ENCODE data around the gene NPEPL1. TPM values are rescaled to one million over a fixed set of nuclear protein-coding genes. Genes with fewer than 3 reads are reported as not detected.

The NPEPL1 gene
- total RNA-seq, 4 donors from 2014 or later, result 24.9 to 49.8 (median 27.9) TPM

DNA sequence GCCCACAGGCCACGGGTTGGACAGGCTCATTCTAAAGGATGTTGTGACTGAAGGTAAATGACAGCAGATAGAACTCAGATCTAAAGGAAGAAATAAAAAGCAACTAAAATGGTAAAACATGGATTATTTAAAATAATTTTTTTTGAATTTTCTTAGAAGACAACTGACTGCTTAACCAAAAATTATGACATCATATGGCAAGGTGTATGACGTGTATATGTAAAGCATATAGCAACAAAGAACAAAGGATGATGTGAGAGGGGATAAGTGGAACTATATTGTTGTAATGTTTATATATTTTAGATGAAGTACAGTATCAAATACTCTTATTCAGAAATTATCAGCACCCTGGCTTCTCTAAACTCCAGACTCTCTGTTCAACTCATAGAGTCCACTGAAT lies 38.6 kb downstream of the NPEPL1 start:
- TF ChIP-seq, protein P1, sequence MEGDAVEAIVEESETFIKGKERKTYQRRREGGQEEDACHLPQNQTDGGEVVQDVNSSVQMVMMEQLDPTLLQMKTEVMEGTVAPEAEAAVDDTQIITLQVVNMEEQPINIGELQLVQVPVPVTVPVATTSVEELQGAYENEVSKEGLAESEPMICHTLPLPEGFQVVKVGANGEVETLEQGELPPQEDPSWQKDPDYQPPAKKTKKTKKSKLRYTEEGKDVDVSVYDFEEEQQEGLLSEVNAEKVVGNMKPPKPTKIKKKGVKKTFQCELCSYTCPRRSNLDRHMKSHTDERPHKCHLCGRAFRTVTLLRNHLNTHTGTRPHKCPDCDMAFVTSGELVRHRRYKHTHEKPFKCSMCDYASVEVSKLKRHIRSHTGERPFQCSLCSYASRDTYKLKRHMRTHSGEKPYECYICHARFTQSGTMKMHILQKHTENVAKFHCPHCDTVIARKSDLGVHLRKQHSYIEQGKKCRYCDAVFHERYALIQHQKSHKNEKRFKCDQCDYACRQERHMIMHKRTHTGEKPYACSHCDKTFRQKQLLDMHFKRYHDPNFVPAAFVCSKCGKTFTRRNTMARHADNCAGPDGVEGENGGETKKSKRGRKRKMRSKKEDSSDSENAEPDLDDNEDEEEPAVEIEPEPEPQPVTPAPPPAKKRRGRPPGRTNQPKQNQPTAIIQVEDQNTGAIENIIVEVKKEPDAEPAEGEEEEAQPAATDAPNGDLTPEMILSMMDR (IDR thresholded peaks at IDR 0.05), result no peak
- ATAC-seq (ENCODE audit: low FRiP score) (no peak), DNase-seq (ENCODE audit: low spot score) (no peak)

DNA sequence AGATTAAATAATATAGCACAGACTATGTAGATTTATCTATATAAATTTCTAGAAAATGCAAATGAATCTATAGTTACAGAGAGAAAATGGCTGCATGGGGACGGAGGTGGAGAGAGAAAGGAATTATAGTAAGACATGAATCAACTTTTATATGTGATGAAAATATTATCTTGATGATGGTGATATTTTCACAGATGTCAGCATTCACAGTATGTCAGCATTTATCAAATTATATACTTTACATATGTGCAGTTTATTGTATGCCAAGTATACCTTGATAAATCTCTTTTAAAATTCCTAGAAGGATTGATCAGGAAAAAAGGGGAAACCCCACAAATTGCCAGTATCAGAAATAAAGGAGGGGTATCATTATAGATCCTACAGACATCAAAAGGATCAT lies 44.6 kb downstream of the NPEPL1 start:
- TF ChIP-seq, protein P1 (IDR thresholded peaks at IDR 0.05), result no peak
- ATAC-seq (ENCODE audit: low FRiP score) (no peak), DNase-seq (ENCODE audit: low spot score) (no peak)

DNA sequence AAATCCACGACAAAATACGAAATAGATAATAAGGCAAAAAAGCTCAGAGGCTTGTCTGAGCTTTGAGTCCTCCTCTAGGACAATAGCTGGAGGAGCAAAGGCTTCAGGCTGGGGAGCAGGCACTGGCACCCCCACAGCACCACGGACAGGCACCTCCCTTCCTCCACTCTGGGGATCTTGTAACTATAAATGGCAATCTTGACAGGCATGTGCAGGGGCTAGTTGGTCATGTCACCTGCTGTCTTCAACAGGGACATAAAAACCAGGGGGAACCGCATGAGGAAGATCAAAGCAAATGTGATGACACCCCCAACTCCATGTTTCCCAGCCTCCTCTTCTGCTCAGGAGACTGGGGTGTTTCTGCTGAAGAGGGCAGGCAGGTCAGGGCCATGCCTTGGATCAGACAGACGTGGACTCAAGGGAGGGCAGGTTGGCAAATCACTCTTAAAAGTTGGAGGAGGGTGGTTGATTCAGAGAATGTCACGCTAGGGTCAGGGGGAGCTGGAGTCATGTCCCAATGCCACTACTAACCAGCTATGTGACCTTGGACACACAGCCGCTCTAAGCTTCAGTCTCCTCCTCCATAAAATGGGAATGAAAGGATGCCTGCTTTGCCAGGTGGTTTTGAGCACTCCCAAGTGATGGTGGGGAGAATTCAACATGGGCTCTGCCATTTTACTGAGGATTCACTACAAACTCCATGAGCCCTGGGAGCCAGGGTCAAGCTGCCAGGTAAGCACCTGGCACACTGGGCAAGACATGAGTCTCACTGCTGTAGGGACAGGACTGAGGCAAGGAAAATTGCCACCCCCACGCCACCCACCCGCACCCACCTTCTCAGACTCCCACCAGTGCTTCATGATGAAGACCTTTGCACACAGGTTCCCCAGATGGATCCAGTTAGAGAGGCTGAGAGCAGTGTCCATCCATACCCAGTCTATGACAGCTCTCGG lies 48.0 kb downstream of the NPEPL1 start:
- ATAC-seq (ENCODE audit: low FRiP score) (no peak), DNase-seq (ENCODE audit: low spot score) (no peak)
- TF ChIP-seq, protein P1 (IDR thresholded peaks at IDR 0.05), result no peak

DNA sequence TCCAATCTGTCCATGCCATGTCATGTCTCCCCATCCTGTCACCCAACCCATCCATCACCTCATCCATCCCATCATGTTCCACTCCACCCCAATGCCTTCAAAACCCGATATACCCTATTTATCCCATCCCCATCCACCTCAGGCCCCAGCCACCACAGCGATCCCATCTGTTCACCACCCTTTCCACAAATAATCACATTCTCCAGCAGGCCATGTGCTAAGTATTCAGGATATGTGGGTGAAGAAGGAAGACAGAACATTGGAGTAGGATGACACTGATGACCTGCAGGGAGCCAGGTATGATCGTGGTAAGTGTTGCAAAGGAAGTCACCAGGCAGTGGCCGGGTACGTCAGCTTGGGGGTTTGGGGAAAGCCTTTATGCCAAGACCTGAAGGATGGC lies 48.8 kb downstream of the NPEPL1 start:
- TF ChIP-seq, protein P1 (IDR thresholded peaks at IDR 0.05), result no peak
- ATAC-seq (ENCODE audit: low FRiP score), result no peak
- DNase-seq (ENCODE audit: low spot score), result no peak

DNA sequence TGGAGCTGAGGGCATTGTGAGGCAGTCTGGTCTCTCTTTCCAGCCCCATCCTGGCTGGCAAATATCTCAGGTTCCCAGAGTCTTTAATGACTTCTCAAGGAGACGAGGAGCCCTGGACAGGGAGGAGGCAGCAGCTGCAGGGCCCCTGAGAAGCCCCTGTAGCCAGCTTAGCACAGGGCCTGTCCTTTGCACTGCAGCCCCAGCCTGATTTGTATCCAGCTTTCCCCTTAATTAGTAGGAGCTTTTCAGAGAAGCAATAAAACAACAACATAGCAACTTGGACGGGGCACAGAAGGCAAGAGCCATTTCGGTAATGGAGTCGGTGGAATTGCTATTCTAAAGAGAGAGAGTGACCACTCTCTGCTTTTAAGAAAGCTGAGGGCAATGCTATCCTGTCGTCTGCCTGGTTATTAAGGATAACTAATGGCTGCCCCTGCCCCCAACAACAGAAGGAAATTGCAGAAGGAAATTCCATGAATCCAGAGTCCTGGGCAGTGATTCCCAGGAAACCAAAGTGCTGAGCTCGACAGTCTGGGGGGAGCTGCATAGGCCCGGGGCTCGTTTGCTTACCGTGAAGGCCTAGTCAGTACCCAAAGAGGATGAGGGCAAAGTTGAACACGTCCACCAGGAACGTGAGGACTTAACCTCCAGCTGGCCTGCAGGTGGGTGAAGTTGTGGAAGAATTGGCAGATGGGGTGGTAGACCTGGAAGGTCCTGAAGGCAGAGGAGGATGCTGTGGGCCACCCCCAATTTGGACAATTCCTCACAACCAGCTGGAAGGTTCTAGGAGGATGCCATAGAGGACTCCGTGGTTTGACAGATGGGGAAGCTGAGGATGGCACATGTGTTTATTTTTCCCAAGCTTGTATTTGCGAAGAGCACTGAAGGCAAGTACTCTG lies 50.3 kb downstream of the NPEPL1 start:
- no peak for ATAC-seq (ENCODE audit: low FRiP score)
- TF ChIP-seq, protein P1 (IDR thresholded peaks at IDR 0.05), result no peak
- DNase-seq (ENCODE audit: low spot score), result no peak

DNA sequence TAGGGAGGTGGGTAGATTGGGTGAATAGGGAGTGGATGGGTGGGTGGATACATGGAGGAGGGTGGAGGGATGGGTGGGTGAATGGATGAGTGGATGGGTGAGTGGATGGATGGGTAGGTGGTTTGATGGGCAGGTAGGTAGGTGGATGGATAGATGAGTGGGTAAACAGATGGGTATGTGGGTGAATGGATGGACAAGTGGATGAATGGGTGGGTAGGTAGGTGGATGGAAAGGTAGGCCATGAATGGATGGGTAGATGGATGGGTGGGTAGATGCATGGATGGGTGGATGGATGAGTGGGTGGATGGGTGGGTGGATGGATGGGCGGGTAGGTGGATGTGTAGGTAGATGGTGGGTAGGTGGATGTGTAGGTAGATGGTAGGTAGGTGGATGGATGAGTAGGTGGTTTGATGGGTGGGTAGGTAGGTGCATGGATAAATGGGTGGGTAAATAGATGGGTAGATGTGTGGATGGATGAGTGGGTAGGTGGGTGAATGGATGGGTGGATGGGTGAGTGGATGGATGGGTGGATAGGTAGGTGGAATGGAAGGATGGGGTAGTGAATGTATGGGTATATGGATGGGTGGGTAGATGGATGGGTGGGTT lies 51.4 kb downstream of the NPEPL1 start:
- TF ChIP-seq, protein P1 (IDR thresholded peaks at IDR 0.05), result no peak
- no peak for DNase-seq (ENCODE audit: low spot score)
- ATAC-seq (ENCODE audit: low FRiP score), result no peak
